K562 (cell line): ENCODE data around the gene MYBPHL. TPM values are rescaled to one million over a fixed set of nuclear protein-coding genes. Genes with fewer than 3 reads are reported as not detected.

Experiments
- ATF7 ChIP-seq: fragments of 450-650 bp; IDR thresholded peaks from 2 replicates; pipeline ENCODE4 v1.7.1; 2014; ENCODE audit warnings: mild to moderate bottlenecking, moderate library complexity
- FOXA3 ChIP-seq, 2 experiments: fragments of 450-650 bp in 1 of 2; sonication (generic) in 1 of 2; formaldehyde crosslinking; IDR thresholded peaks in 1 of 2; conservative IDR thresholded peaks in 1 of 2; 2 replicates each; pipeline versions ENCODE4 v1.4.0 to v1.8.0; 2020 to 2022; ENCODE audit warnings: mild to moderate bottlenecking in 2 of 2, missing genetic modification reagents in 1 of 2
- FOXM1 ChIP-seq, 2 experiments: fragments of 450-650 bp in 1 of 2; sonication (generic) in 1 of 2; formaldehyde crosslinking in 1 of 2; IDR thresholded peaks; 2 replicates each; pipeline versions ENCODE4 v1.6.1 to v1.9.0; 2017 to 2022; ENCODE audit warnings: low read depth in 2 of 2, mild to moderate bottlenecking in 2 of 2, missing genetic modification reagents in 1 of 2, moderate library complexity in 1 of 2
- NRF1 ChIP-seq, 2 experiments: fragments of 450-650 bp; IDR thresholded peaks in 1 of 2; conservative IDR thresholded peaks in 1 of 2; 2 replicates each; pipeline ENCODE4 v1.6.1; 2014; ENCODE audit warnings: mild to moderate bottlenecking in 2 of 2
- RBM34 ChIP-seq: fragments of 200-400 bp; formaldehyde crosslinking; IDR thresholded peaks from 2 replicates; pipeline ENCODE4 v1.6.1; 2018; ENCODE audit warnings: low read length, borderline replicate concordance; ENCODE audit not compliant: insufficient read depth
- ZNF12 ChIP-seq: sonication (generic); formaldehyde crosslinking; IDR thresholded peaks from 2 replicates; pipeline ENCODE4 v1.4.0; 2020; ENCODE audit warnings: mild to moderate bottlenecking, missing genetic modification reagents
- polyA plus RNA-seq, 8 experiments: library from polyadenylated mRNA; depleted of rRNA in 4 of 8; stranded (reverse) in 5 of 8; unstranded in 3 of 8; fragments of >200 nt; fragmentation: Nextera tagmentation in 2 of 8; fragmentation: Illumina TruSeq in 1 of 8; extraction: Ambion mirVana in 2 of 8; extraction: Trizol in 1 of 8; gene quantifications; 2 replicates each; pipeline versions ENCODE4 v1.2.1 to v1.2.3, GENCODE V29; 2011 to 2014; ENCODE audit warnings: inconsistent platforms in 1 of 8, missing spikeins in 1 of 8
- total RNA-seq, 7 experiments: library from RNA; depleted of rRNA in 6 of 7; stranded (reverse); fragments of >200 nt in 6 of 7; fragmentation: Illumina TruSeq in 2 of 7; extraction: Trizol in 2 of 7; gene quantifications; 2 replicates each; pipeline versions ENCODE4 v1.2.1 to v1.2.3, GENCODE V29; 2011 to 2021; ENCODE audit warnings: low replicate concordance in 1 of 7
- TF ChIP-seq, protein P1 (sequence below): fragments of 250-450 bp; sonication (Bioruptor Pico); IDR thresholded peaks from 2 replicates; pipeline ENCODE4 v1.5.0; 2021; ENCODE audit warnings: mild to moderate bottlenecking, borderline replicate concordance
- TF ChIP-seq, protein P2 (sequence below): sonication (generic); formaldehyde crosslinking; IDR thresholded peaks from 2 replicates; pipeline ENCODE4 v1.8.0; 2023; ENCODE audit warnings: mild to moderate bottlenecking, missing genetic modification reagents
- TF ChIP-seq, protein P3 (sequence below): sonication (generic); formaldehyde crosslinking; IDR thresholded peaks from 2 replicates; pipeline ENCODE4 v1.8.1; 2023; ENCODE audit warnings: mild to moderate bottlenecking, missing genetic modification reagents, moderate library complexity
- TF ChIP-seq, protein P4 (sequence below): sonication (generic); formaldehyde crosslinking; IDR thresholded peaks from 2 replicates; pipeline ENCODE4 v1.8.1; 2023; ENCODE audit warnings: mild to moderate bottlenecking, missing genetic modification reagents
- TF ChIP-seq, protein P5 (sequence below): fragments of 450-650 bp; IDR thresholded peaks from 2 replicates; pipeline ENCODE4 v1.6.1; 2018; ENCODE audit not compliant: partially characterized antibody

MYBPHL gene
- total and polyA plus RNA-seq, 9 of the 15 experiments (the other 6 are each of a cell fraction or from before 2014, with no cell fraction given): 0.20 to 1.9 (median 0.33) TPM

DNA sequence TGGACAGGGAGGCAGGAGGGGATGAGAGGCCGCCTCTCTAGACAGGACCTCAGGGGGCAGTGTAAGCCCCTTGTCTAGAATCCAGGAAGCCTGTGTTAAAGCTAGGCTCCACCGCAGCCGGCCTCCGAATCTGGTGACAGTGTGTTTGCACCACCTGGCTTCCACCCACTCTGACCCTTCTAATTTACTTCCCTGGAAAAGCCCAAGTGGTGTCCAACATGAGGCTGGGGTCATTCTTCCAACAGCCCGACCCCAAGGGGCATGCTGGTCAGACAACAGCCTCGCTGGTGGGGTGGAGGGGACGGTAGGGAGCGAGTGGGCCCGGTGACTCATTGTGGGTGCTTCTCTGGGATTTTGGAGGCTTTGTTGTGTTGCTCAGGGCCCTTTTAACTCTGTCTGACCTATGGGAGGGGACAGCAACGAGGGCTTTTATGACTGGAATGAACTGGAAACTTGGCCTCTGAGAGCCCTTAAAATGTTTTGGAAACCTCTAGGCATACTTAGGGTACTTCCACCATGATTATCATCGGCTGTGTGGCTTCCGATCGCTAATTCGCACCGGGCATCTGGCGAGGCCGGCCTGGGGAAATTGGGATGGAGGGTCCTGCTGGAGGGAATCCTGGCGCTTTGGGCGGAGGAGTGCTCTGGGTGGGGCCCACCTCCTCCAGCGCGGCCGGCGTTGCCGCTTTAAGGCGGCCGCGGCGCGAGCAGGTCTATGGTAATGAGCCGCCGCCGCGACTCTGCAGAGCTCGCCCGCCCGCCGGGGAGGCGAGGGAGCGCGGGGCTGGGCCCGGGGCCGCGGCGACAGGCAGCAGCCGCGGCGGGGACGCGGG lies 57.8 kb downstream of the MYBPHL start, which contains the start of gene CELSR2 (continued):
- TF ChIP-seq, protein P1, sequence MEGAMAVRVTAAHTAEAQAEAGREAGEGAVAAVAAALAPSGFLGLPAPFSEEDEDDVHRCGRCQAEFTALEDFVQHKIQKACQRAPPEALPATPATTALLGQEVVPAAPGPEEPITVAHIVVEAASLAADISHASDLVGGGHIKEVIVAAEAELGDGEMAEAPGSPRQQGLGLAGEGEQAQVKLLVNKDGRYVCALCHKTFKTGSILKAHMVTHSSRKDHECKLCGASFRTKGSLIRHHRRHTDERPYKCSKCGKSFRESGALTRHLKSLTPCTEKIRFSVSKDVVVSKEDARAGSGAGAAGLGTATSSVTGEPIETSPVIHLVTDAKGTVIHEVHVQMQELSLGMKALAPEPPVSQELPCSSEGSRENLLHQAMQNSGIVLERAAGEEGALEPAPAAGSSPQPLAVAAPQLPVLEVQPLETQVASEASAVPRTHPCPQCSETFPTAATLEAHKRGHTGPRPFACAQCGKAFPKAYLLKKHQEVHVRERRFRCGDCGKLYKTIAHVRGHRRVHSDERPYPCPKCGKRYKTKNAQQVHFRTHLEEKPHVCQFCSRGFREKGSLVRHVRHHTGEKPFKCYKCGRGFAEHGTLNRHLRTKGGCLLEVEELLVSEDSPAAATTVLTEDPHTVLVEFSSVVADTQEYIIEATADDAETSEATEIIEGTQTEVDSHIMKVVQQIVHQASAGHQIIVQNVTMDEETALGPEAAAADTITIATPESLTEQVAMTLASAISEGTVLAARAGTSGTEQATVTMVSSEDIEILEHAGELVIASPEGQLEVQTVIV (CRISPR knock-in tag): no peak
- TF ChIP-seq FOXM1 (IDR thresholded peaks at IDR 0.05; ENCODE audit: low read depth) (peak; percentile 80), FOXM1 (CRISPR knock-in tag; IDR thresholded peaks at IDR 0.05; ENCODE audit: low read depth) (no peak), ZNF12 (CRISPR knock-in tag) (no peak), ATF7 (0 out of 2 replicates have a peak, but pooled peaks have one; percentile 31), RBM34 (no peak), NRF1 (conservative IDR thresholded peaks at IDR 0.05 in 1 of 2, IDR thresholded peaks at IDR 0.05 in 1 of 2) (peak; percentile 41 to 48; a peak in 3 of 4 replicates), FOXA3 (CRISPR knock-in tag; conservative IDR thresholded peaks at IDR 0.05 in 1 of 2, IDR thresholded peaks at IDR 0.05 in 1 of 2) (0 out of 4 replicates have a peak, but pooled peaks of 1 of the 2 experiments have one; percentile 15)
- TF ChIP-seq, protein P2, sequence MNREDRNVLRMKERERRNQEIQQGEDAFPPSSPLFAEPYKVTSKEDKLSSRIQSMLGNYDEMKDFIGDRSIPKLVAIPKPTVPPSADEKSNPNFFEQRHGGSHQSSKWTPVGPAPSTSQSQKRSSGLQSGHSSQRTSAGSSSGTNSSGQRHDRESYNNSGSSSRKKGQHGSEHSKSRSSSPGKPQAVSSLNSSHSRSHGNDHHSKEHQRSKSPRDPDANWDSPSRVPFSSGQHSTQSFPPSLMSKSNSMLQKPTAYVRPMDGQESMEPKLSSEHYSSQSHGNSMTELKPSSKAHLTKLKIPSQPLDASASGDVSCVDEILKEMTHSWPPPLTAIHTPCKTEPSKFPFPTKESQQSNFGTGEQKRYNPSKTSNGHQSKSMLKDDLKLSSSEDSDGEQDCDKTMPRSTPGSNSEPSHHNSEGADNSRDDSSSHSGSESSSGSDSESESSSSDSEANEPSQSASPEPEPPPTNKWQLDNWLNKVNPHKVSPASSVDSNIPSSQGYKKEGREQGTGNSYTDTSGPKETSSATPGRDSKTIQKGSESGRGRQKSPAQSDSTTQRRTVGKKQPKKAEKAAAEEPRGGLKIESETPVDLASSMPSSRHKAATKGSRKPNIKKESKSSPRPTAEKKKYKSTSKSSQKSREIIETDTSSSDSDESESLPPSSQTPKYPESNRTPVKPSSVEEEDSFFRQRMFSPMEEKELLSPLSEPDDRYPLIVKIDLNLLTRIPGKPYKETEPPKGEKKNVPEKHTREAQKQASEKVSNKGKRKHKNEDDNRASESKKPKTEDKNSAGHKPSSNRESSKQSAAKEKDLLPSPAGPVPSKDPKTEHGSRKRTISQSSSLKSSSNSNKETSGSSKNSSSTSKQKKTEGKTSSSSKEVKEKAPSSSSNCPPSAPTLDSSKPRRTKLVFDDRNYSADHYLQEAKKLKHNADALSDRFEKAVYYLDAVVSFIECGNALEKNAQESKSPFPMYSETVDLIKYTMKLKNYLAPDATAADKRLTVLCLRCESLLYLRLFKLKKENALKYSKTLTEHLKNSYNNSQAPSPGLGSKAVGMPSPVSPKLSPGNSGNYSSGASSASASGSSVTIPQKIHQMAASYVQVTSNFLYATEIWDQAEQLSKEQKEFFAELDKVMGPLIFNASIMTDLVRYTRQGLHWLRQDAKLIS (CRISPR knock-in tag): peak; percentile 74; the same call in 1 of the 2 replicates
- TF ChIP-seq, protein P3, sequence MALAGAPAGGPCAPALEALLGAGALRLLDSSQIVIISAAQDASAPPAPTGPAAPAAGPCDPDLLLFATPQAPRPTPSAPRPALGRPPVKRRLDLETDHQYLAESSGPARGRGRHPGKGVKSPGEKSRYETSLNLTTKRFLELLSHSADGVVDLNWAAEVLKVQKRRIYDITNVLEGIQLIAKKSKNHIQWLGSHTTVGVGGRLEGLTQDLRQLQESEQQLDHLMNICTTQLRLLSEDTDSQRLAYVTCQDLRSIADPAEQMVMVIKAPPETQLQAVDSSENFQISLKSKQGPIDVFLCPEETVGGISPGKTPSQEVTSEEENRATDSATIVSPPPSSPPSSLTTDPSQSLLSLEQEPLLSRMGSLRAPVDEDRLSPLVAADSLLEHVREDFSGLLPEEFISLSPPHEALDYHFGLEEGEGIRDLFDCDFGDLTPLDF (CRISPR knock-in tag): peak; percentile 55; the same call in 1 of the 2 replicates
- TF ChIP-seq, protein P4, sequence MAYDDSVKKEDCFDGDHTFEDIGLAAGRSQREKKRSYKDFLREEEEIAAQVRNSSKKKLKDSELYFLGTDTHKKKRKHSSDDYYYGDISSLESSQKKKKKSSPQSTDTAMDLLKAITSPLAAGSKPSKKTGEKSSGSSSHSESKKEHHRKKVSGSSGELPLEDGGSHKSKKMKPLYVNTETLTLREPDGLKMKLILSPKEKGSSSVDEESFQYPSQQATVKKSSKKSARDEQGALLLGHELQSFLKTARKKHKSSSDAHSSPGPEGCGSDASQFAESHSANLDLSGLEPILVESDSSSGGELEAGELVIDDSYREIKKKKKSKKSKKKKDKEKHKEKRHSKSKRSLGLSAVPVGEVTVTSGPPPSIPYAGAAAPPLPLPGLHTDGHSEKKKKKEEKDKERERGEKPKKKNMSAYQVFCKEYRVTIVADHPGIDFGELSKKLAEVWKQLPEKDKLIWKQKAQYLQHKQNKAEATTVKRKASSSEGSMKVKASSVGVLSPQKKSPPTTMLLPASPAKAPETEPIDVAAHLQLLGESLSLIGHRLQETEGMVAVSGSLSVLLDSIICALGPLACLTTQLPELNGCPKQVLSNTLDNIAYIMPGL: 0 out of 2 replicates have a peak, but pooled peaks have one; percentile 54
- TF ChIP-seq, protein P5, sequence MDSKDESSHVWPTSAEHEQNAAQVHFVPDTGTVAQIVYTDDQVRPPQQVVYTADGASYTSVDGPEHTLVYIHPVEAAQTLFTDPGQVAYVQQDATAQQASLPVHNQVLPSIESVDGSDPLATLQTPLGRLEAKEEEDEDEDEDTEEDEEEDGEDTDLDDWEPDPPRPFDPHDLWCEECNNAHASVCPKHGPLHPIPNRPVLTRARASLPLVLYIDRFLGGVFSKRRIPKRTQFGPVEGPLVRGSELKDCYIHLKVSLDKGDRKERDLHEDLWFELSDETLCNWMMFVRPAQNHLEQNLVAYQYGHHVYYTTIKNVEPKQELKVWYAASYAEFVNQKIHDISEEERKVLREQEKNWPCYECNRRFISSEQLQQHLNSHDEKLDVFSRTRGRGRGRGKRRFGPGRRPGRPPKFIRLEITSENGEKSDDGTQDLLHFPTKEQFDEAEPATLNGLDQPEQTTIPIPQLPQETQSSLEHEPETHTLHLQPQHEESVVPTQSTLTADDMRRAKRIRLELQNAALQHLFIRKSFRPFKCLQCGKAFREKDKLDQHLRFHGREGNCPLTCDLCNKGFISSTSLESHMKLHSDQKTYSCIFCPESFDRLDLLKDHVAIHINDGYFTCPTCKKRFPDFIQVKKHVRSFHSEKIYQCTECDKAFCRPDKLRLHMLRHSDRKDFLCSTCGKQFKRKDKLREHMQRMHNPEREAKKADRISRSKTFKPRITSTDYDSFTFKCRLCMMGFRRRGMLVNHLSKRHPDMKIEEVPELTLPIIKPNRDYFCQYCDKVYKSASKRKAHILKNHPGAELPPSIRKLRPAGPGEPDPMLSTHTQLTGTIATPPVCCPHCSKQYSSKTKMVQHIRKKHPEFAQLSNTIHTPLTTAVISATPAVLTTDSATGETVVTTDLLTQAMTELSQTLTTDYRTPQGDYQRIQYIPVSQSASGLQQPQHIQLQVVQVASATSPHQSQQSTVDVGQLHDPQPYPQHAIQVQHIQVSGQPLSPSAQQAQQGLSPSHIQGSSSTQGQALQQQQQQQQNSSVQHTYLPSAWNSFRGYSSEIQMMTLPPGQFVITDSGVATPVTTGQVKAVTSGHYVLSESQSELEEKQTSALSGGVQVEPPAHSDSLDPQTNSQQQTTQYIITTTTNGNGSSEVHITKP: no peak
